Body of pancreas (tissue), 4 donors: ENCODE results near the gene HMGXB4.

ENCODE experiments used
- CTCF ChIP-seq, 7 experiments: fragments of 450-650 bp in 4 of 7; fragments of 200-600 bp in 3 of 7; sonication (generic) in 3 of 7; IDR thresholded peaks; one replicate each; pipeline ENCODE4 v1.5.1; 2016 to 2019; ENCODE audit warnings: antibody characterized with exemption in 7 of 7
- POLR2A ChIP-seq, 3 donors: fragments of 450-650 bp; IDR thresholded peaks; one replicate each; pipeline ENCODE4 v1.6.1; 2016; ENCODE audit warnings: antibody characterized with exemption in 3 of 3, mild to moderate bottlenecking in 2 of 3

GRCh38 chr22:35307372-35307771 lies 50.1 kb downstream of the HMGXB4 start:
- TF ChIP-seq CTCF (IDR thresholded peaks at IDR 0.05) (no peak), POLR2A (IDR thresholded peaks at IDR 0.05) (no peak)
